ENCODE data around the gene CACNB1. TPM values are rescaled to one million over a fixed set of nuclear protein-coding genes. Genes with fewer than 3 reads are reported as not detected.
A peak's percentile ranks its signal among the peaks of the same experiment; 100 is the strongest.

CACNB1 gene
- total RNA-seq, 1 experiment from 2014 or later = 20.0 TPM

DNA sequence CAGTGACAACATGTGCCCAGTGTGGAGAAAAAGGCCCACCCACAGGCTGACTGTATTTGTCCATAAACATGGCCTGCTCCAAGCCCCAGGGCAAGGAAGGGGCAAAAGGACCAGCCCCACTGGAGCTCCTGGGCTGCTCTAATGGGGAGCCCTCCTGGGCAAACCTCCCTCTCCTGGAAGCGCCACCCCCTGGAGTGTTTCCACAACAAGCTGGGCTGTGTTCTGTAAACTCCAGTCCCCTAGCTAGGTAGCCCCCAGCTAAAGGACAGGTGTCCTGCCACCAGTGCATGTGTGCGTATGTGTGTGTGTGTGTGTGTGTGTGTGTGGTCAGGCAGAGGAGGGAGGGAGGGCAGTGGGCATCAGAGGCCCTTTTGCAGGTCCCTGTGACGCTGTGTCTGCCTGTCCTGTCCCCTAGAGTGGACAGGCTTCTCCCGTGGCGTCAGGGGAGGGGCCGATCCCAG lies 39.5 kb upstream of the CACNB1 start:
- Mint-ChIP-seq H3K27me3 (ENCODE audit: low read depth) (peaks cover 4% of the 10 kb centered on the region), H3K4me1 (peaks cover 14 to 23% of the 10 kb centered on the region in 2 experiments), H3K9me3 (no peaks in the 10 kb centered on the region), H3K36me3 (ENCODE audit: insufficient read depth in 1 of 3, low read depth in 3 of 3) (no peaks in the 10 kb centered on the region), H3K27ac (peak overlapping the region in 1 of 3 experiments; percentile 67; a peak in 1 of 7 replicates), H3K4me3 (no peak overlapping the region)
- Histone ChIP-seq H4K5ac (ENCODE audit: insufficient read length, low read depth, low read length) (no peak overlapping the region), H4K8ac (replicated peaks; ENCODE audit: insufficient read length, low read depth, low read length) (no peak overlapping the region), H2BK15ac (ENCODE audit: low read depth, low read length) (no peak overlapping the region), H3K4ac (ENCODE audit: low read depth, low read length) (no peak overlapping the region), H3K18ac (ENCODE audit: insufficient read length, low read depth, low read length) (no peak overlapping the region), H4K20me1 (ENCODE audit: control insufficient read depth, insufficient read depth, insufficient read length) (no peaks in the 10 kb centered on the region), H3K14ac (ENCODE audit: insufficient read depth, low read length) (no peak overlapping the region), H2BK5ac (ENCODE audit: insufficient read length, low read length) (no peak overlapping the region), H3K9me3 (ENCODE audit: control insufficient read depth, low read depth, low read length) (no peaks in the 10 kb centered on the region), H3K79me2 (ENCODE audit: insufficient read depth, low read length) (no peaks in the 10 kb centered on the region), H3K56ac (ENCODE audit: insufficient read length, low read depth, low read length) (no peak overlapping the region), H4K91ac (ENCODE audit: insufficient read length, low read depth, low read length) (no peak overlapping the region), H3K27me3 (ENCODE audit: insufficient read depth, low read length) (0 out of 2 replicates have a peak, but pooled peaks cover 2% of the 10 kb centered on the region), H3K23ac (ENCODE audit: insufficient read length, low read depth, low read length) (no peak overlapping the region), H3T11ph (ENCODE audit: low read length) (no peak overlapping the region), H3K4me2 (ENCODE audit: insufficient read depth, insufficient read length, low read length) (no peak overlapping the region), H2AFZ (ENCODE audit: low read length) (no peak overlapping the region), H2BK12ac (ENCODE audit: insufficient read length, low read depth, low read length) (no peak overlapping the region), H3K9ac (ENCODE audit: extremely low read depth, insufficient read length, low read length) (no peak overlapping the region), H3K79me1 (ENCODE audit: insufficient read depth, low read depth, low read length, poor library complexity, severe bottlenecking) (no peaks in the 10 kb centered on the region), H2BK120ac (ENCODE audit: low read depth, low read length, poor library complexity, severe bottlenecking) (no peak overlapping the region), H3K4me1 (ENCODE audit: insufficient read depth, low read length) (no peaks in the 10 kb centered on the region), H2AK5ac (ENCODE audit: insufficient read length, low read length) (no peak overlapping the region), H2BK20ac (ENCODE audit: low read depth, low read length, poor library complexity, severe bottlenecking) (no peak overlapping the region), H3K27ac (ENCODE audit: insufficient read length, low read depth, low read length) (no peak overlapping the region), H3K23me2 (ENCODE audit: insufficient read length, low read depth, low read length, poor library complexity, severe bottlenecking) (peaks cover 4% of the 10 kb centered on the region)
- WGBS (ENCODE audit: extremely low coverage, insufficient read length, low lambda C conversion rate) = no CpG with 5 or more reads among the region's 6 CpGs
- no peak for TF ChIP-seq CTCF (conservative IDR thresholded peaks at IDR 0.05)
- DNase-seq = no peak

Measured in H9 (cell line).